HL-60 (cell line): ENCODE measurements around the gene LIN37.

Source experiments
- DNase-seq, 2 experiments: peaks; one replicate each; pipeline ENCODE4 v3.0.0-alpha.2; 2010 to 2020; ENCODE audit warnings: low read depth in 1 of 2, low spot score in 1 of 2
- H3K27ac ChIP-seq: fragments of 250-450 bp; sonication (Bioruptor Pico); replicated peaks from 2 replicates; pipeline ENCODE4 v1.5.1; 2020; ENCODE audit warnings: mild to moderate bottlenecking, moderate library complexity
- H3K27me3 ChIP-seq: fragments of 250-450 bp; sonication (Bioruptor Pico); 2 replicates; pipeline ENCODE4 v1.5.1; 2021; ENCODE audit warnings: mild to moderate bottlenecking, moderate library complexity; ENCODE audit not compliant: insufficient read depth, poor library complexity, severe bottlenecking
- H3K4me3 ChIP-seq: replicated peaks from 2 replicates; pipeline ENCODE4 v1.5.1; 2011; ENCODE audit warnings: mild to moderate bottlenecking, control low read depth, low read length; ENCODE audit not compliant: insufficient read depth
- GABPA ChIP-seq: IDR thresholded peaks from 2 replicates; pipeline ENCODE4 v1.6.1; 2012; ENCODE audit warnings: low read depth
- POLR2AphosphoS5 ChIP-seq: IDR thresholded peaks from 2 replicates; pipeline ENCODE4 v1.6.1; 2012; ENCODE audit warnings: low read depth
- SPI1 ChIP-seq: IDR thresholded peaks from 2 replicates; pipeline ENCODE4 v1.6.1; 2012; ENCODE audit warnings: low read depth, mild to moderate bottlenecking, borderline replicate concordance
- TF ChIP-seq, protein P1 (sequence below): IDR thresholded peaks from one replicate; pipeline ENCODE4 v1.5.1; 2011; ENCODE audit warnings: low read length, control low read depth, inconsistent platforms; ENCODE audit not compliant: insufficient read depth
- TF ChIP-seq, protein P2 (sequence below): IDR thresholded peaks from 2 replicates; pipeline ENCODE4 v1.6.1; 2012; ENCODE audit warnings: low read depth; ENCODE audit not compliant: insufficient replicate concordance

LIN37 gene

DNA sequence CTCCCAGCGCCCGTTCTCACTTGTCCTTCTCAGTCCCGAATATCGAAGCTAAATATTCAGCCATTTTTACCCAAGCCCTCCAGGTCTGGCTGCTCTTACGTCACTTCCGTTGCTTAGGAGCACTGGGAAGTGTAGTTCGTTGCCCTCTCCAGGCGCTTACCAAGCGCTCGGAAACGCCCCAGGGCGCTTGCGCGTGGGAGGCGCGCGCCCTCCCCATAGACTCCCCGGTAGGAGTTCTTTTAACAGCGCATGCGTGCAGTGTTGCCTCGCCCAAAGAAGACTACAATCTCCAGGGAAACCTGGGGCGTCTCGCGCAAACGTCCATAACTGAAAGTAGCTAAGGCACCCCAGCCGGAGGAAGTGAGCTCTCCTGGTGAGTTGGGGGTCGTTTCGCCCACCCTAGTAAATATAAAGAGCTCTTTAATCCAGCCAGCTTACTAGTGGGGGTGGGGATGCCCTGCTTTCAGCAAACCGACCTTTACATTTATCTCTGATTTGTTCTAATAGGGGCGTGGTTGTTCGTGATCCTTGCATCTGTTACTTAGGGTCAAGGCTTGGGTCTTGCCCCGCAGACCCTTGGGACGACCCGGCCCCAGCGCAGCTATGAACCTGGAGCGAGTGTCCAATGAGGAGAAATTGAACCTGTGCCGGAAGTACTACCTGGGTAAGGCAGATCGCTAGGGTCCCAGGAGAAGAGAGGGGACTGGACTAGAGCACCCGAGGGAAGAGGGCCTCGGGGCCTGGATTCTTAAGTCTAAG is 2.9 kb upstream of the LIN37 start, which contains the start of the genes PSENEN and U2AF1L4:
PSENEN (plus strand) TSS at position 324 of the 759 bp plus-strand sequence; CDS start at position 604, 280 bp downstream.
U2AF1L4 (minus strand) TSS at position 91 of the 759 bp plus-strand sequence; CDS start at position 64, 27 bp downstream.
- TF ChIP-seq SPI1: peak; percentile 36; the same call in 1 of the 2 replicates
- TF ChIP-seq GABPA: peak; percentile 88
- TF ChIP-seq, protein P1, sequence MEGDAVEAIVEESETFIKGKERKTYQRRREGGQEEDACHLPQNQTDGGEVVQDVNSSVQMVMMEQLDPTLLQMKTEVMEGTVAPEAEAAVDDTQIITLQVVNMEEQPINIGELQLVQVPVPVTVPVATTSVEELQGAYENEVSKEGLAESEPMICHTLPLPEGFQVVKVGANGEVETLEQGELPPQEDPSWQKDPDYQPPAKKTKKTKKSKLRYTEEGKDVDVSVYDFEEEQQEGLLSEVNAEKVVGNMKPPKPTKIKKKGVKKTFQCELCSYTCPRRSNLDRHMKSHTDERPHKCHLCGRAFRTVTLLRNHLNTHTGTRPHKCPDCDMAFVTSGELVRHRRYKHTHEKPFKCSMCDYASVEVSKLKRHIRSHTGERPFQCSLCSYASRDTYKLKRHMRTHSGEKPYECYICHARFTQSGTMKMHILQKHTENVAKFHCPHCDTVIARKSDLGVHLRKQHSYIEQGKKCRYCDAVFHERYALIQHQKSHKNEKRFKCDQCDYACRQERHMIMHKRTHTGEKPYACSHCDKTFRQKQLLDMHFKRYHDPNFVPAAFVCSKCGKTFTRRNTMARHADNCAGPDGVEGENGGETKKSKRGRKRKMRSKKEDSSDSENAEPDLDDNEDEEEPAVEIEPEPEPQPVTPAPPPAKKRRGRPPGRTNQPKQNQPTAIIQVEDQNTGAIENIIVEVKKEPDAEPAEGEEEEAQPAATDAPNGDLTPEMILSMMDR: no peak
- no peaks in the 10 kb centered on the region for H3K27me3 ChIP-seq
- H3K4me3 ChIP-seq: peak within 1 kb of the TSS; percentile 79
- peak within 1 kb of the TSS; percentile 98 for H3K27ac ChIP-seq
- DNase-seq: peak; percentile 98 to 99

DNA sequence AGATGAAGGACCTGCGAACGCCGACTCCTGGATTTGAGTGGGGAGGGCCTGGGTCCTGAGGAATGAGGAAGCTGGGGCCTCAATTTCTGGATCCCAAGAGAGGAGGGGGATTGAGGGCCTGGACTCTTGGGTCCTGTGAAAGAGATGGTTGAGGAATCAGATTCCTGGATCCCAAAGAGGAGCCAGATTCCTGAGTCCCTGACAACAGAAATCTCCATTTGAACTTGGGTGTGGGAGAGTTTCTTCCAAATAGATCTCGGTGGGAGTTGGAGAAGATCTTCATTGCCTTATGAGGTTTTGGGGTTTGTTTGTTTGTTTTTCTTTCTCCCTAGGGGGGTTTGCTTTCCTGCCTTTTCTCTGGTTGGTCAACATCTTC is 2.3 kb upstream of the LIN37 start:
- H3K27ac ChIP-seq: peak overlapping the region; percentile 98
- TF ChIP-seq POLR2AphosphoS5 (no peak), GABPA (no peak), SPI1 (no peak)
- TF ChIP-seq, protein P2, sequence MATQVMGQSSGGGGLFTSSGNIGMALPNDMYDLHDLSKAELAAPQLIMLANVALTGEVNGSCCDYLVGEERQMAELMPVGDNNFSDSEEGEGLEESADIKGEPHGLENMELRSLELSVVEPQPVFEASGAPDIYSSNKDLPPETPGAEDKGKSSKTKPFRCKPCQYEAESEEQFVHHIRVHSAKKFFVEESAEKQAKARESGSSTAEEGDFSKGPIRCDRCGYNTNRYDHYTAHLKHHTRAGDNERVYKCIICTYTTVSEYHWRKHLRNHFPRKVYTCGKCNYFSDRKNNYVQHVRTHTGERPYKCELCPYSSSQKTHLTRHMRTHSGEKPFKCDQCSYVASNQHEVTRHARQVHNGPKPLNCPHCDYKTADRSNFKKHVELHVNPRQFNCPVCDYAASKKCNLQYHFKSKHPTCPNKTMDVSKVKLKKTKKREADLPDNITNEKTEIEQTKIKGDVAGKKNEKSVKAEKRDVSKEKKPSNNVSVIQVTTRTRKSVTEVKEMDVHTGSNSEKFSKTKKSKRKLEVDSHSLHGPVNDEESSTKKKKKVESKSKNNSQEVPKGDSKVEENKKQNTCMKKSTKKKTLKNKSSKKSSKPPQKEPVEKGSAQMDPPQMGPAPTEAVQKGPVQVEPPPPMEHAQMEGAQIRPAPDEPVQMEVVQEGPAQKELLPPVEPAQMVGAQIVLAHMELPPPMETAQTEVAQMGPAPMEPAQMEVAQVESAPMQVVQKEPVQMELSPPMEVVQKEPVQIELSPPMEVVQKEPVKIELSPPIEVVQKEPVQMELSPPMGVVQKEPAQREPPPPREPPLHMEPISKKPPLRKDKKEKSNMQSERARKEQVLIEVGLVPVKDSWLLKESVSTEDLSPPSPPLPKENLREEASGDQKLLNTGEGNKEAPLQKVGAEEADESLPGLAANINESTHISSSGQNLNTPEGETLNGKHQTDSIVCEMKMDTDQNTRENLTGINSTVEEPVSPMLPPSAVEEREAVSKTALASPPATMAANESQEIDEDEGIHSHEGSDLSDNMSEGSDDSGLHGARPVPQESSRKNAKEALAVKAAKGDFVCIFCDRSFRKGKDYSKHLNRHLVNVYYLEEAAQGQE: no peak
- TF ChIP-seq, protein P1: no peak
- DNase-seq: no peak
- peak overlapping the region; percentile 79 for H3K4me3 ChIP-seq
- no peaks in the 10 kb centered on the region for H3K27me3 ChIP-seq

DNA sequence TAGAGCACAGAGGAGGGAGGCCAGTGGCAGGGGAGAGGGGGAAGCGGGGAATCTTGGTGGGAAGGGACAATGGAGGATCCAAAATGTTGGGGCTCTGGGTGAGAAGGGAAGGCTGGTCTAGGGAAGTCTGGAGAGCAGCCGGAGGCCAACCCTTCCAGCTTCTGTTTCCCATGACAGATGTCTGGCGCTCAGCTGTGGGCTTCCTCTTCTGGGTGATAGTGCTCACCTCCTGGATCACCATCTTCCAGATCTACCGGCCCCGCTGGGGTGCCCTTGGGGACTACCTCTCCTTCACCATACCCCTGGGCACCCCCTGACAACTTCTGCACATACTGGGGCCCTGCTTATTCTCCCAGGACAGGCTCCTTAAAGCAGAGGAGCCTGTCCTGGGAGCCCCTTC is 1.8 kb upstream of the LIN37 start:
- no peaks in the 10 kb centered on the region for H3K27me3 ChIP-seq
- peak overlapping the region; percentile 79 for H3K4me3 ChIP-seq
- peak overlapping the region; percentile 98 for H3K27ac ChIP-seq
- DNase-seq: peak; percentile 42 to 50
- TF ChIP-seq, protein P2: no peak
- TF ChIP-seq POLR2AphosphoS5: no peak
- TF ChIP-seq SPI1: peak; percentile 12; the same call in 1 of the 2 replicates
- TF ChIP-seq GABPA: no peak
- TF ChIP-seq, protein P1: no peak
